ENCODE data around the gene YWHAG. TPM values are rescaled to one million over a fixed set of nuclear protein-coding genes. Genes with fewer than 3 reads are reported as not detected.
"Not testable (repeated sequence)": the region's sequence is repeated elsewhere in the genome, so short reads cannot be mapped to it uniquely, and the experiment has no call there.

Gene YWHAG
- total RNA-seq, 1 experiment from 2014 or later, result 113 TPM

- Mint-ChIP-seq H3K27me3 (ENCODE audit: unreplicated experiment) (no peaks in the 10 kb centered on the region), H3K9me3 (ENCODE audit: low read depth, unreplicated experiment) (no peaks in the 10 kb centered on the region), H3K27ac (ENCODE audit: unreplicated experiment) (no peak overlapping the region), H3K4me1 (ENCODE audit: low read depth, unreplicated experiment) (peaks cover 17% of the 10 kb centered on the region), H3K4me3 (ENCODE audit: low read depth, unreplicated experiment) (no peak overlapping the region), H3K36me3 (ENCODE audit: insufficient read depth, unreplicated experiment) (peaks cover 22% of the 10 kb centered on the region)
- CTCF ChIA-PET, result interaction anchor here (0.5 to 2.4 kb wide), 9 partner anchors 17 to 382 kb away, joined by 3 to 26 read pairs (median 5); no protein-coding TSS in a partner anchor
- peak; percentile 96 for TF ChIP-seq CTCF (IDR thresholded peaks at IDR 0.05; ENCODE audit: unreplicated experiment)
- intact Hi-C loops (cut with micrococcal nuclease; ENCODE audit: unreplicated experiment), result loop anchor here (1.0 kb wide), 2 partner anchors 23 to 136 kb away; no protein-coding TSS in a partner anchor
- no TSS peak for BruUV-seq (replicated peaks)
- DNase-seq, result peak; percentile 93
Observed at GRCh38 chr7:76314042-76314721, 44.6 kb downstream of the YWHAG start.

- CTCF ChIA-PET, result interaction anchor here (0.6 kb wide), 1 partner anchor 19 kb away, joined by 4 read pairs; no protein-coding TSS in a partner anchor
- H3K4me3 Mint-ChIP-seq (ENCODE audit: low read depth, unreplicated experiment); H3K27me3 Mint-ChIP-seq (ENCODE audit: unreplicated experiment); intact Hi-C loops (cut with micrococcal nuclease; ENCODE audit: unreplicated experiment); H3K27ac Mint-ChIP-seq (ENCODE audit: unreplicated experiment); BruUV-seq (replicated peaks); H3K4me1 Mint-ChIP-seq (ENCODE audit: low read depth, unreplicated experiment); DNase-seq; H3K36me3 Mint-ChIP-seq (ENCODE audit: insufficient read depth, unreplicated experiment); H3K9me3 Mint-ChIP-seq (ENCODE audit: low read depth, unreplicated experiment): not testable (repeated sequence)
Observed at GRCh38 chr7:76311838-76312237, 47.0 kb downstream of the YWHAG start.

- intact Hi-C loops (cut with micrococcal nuclease; ENCODE audit: unreplicated experiment), result no loop called here
- H3K4me1 Mint-ChIP-seq (ENCODE audit: low read depth, unreplicated experiment), result peaks cover 8% of the 10 kb centered on the region
- TF ChIP-seq CTCF (IDR thresholded peaks at IDR 0.05; ENCODE audit: unreplicated experiment), result no peak
- no peaks in the 10 kb centered on the region for H3K36me3 Mint-ChIP-seq (ENCODE audit: insufficient read depth, unreplicated experiment)
- no peaks in the 10 kb centered on the region for H3K27me3 Mint-ChIP-seq (ENCODE audit: unreplicated experiment)
- H3K9me3 Mint-ChIP-seq (ENCODE audit: low read depth, unreplicated experiment), result no peaks in the 10 kb centered on the region
- H3K27ac Mint-ChIP-seq (ENCODE audit: unreplicated experiment), result no peak overlapping the region
- peak; percentile 21 for DNase-seq
- BruUV-seq (replicated peaks), result no TSS peak
- CTCF ChIA-PET, result interaction anchor here (0.7 to 1.3 kb wide), 2 partner anchors 18 to 132 kb away, joined by 3 read pairs; no protein-coding TSS in a partner anchor
- no peak overlapping the region for H3K4me3 Mint-ChIP-seq (ENCODE audit: low read depth, unreplicated experiment)
Observed at GRCh38 chr7:76310102-76310957, 48.5 kb downstream of the YWHAG start.

- H3K27me3 Mint-ChIP-seq (ENCODE audit: unreplicated experiment); H3K4me3 Mint-ChIP-seq (ENCODE audit: low read depth, unreplicated experiment); BruUV-seq (replicated peaks); H3K27ac Mint-ChIP-seq (ENCODE audit: unreplicated experiment); intact Hi-C loops (cut with micrococcal nuclease; ENCODE audit: unreplicated experiment); H3K4me1 Mint-ChIP-seq (ENCODE audit: low read depth, unreplicated experiment); DNase-seq; CTCF ChIA-PET; H3K36me3 Mint-ChIP-seq (ENCODE audit: insufficient read depth, unreplicated experiment); H3K9me3 Mint-ChIP-seq (ENCODE audit: low read depth, unreplicated experiment): not testable (repeated sequence)
Observed at GRCh38 chr7:76309341-76310101, 49.3 kb downstream of the YWHAG start.

- H3K4me1 Mint-ChIP-seq (ENCODE audit: low read depth, unreplicated experiment); intact Hi-C loops (cut with micrococcal nuclease; ENCODE audit: unreplicated experiment); BruUV-seq (replicated peaks); H3K27ac Mint-ChIP-seq (ENCODE audit: unreplicated experiment); H3K27me3 Mint-ChIP-seq (ENCODE audit: unreplicated experiment); H3K4me3 Mint-ChIP-seq (ENCODE audit: low read depth, unreplicated experiment); CTCF ChIA-PET; H3K36me3 Mint-ChIP-seq (ENCODE audit: insufficient read depth, unreplicated experiment); DNase-seq; H3K9me3 Mint-ChIP-seq (ENCODE audit: low read depth, unreplicated experiment): not testable (repeated sequence)
Observed at GRCh38 chr7:76308874-76309273, 49.9 kb downstream of the YWHAG start.
